H1 (cell line): ENCODE data around the gene UBAC1. TPM values are rescaled to one million over a fixed set of nuclear protein-coding genes. Genes with fewer than 3 reads are reported as not detected.

Experiments used
- CTCF ChIA-PET: fragments of 300-600 bp; sonication (Branson Sonifier 250); formaldehyde crosslinking; loops from one replicate; lab custom pipeline; 2021; ENCODE audit not compliant: partially characterized antibody; lab: Charles Lee
- POLR2A ChIA-PET: fragments of 300-600 bp; sonication (Branson Sonifier 250); formaldehyde crosslinking; loops from one replicate; lab custom pipeline; 2021; ENCODE audit warnings: inconsistent platforms; ENCODE audit not compliant: partially characterized antibody; lab: Charles Lee
- DNase-seq, 2 experiments: peaks; one replicate each; pipeline versions ENCODE4 v3.0.0 to v3.0.0-alpha.2; 2010 to 2022; ENCODE audit warnings: low spot score in 2 of 2, low read depth in 1 of 2, mixed read lengths in 1 of 2
- FAIRE-seq: peaks from 2 replicates; lab custom pipeline; 2011; peaks lifted over from hg19 to GRCh38; lab: Jason Lieb, UNC
- H2AFZ ChIP-seq: 2 replicates; pipeline ENCODE4 v1.8.1; 2012; ENCODE audit warnings: low read length, inconsistent platforms
- H2AK5ac ChIP-seq: 2 replicates; pipeline ENCODE4 v1.6.1; 2013; ENCODE audit warnings: low read depth, low read length
- H2BK120ac ChIP-seq: replicated peaks from 2 replicates; pipeline ENCODE3; 2013; ENCODE audit warnings: low read depth, low read length, inconsistent platforms
- H2BK12ac ChIP-seq: 2 replicates; pipeline ENCODE4 v1.6.1; 2013; ENCODE audit warnings: low read depth, low read length
- H2BK15ac ChIP-seq: 2 replicates; pipeline ENCODE4 v1.6.1; 2013; ENCODE audit warnings: low read length
- H2BK20ac ChIP-seq: 2 replicates; pipeline ENCODE4 v1.6.1; 2013; ENCODE audit warnings: low read length
- H2BK5ac ChIP-seq: 2 replicates; pipeline ENCODE4 v1.6.1; 2013; ENCODE audit warnings: low read depth, low read length
- H3K14ac ChIP-seq: 2 replicates; pipeline ENCODE4 v1.6.1; 2013; ENCODE audit warnings: inconsistent platforms; ENCODE audit not compliant: insufficient read length
- H3K18ac ChIP-seq: 2 replicates; pipeline ENCODE4 v1.6.1; 2013; ENCODE audit warnings: low read length; ENCODE audit errors: extremely low read depth
- H3K23ac ChIP-seq: 2 replicates; pipeline ENCODE4 v1.6.1; 2013; ENCODE audit warnings: inconsistent platforms; ENCODE audit not compliant: insufficient read length
- H3K23me2 ChIP-seq: 2 replicates; pipeline ENCODE4 v1.6.1; 2013; ENCODE audit warnings: low read depth, low read length
- H3K27ac ChIP-seq: 2 replicates; pipeline ENCODE4 v1.6.1; 2011; ENCODE audit warnings: low read depth, low read length, inconsistent platforms
- H3K27me3 ChIP-seq, 4 experiments: replicated peaks in 1 of 4; 1 replicate in 1 of 4; 2 replicates in 3 of 4; pipeline versions ENCODE4 v1.6.1 to v1.8.1; 2011 to 2013; ENCODE audit warnings: low read length in 3 of 4, mild to moderate bottlenecking in 3 of 4, inconsistent platforms in 2 of 4, mixed read lengths in 2 of 4, moderate library complexity in 1 of 4; ENCODE audit not compliant: control insufficient read depth in 3 of 4, insufficient read depth in 3 of 4; ENCODE audit errors: extremely low read depth in 1 of 4
- H3K36me3 ChIP-seq, 4 experiments: 2 replicates each; pipeline versions ENCODE4 v1.6.1 to v1.8.1; 2011 to 2013; ENCODE audit warnings: mild to moderate bottlenecking in 4 of 4, low read length in 3 of 4, moderate library complexity in 2 of 4, control low read depth in 1 of 4, inconsistent platforms in 1 of 4; ENCODE audit not compliant: insufficient read depth in 4 of 4, control insufficient read depth in 2 of 4
- H3K4ac ChIP-seq: replicated peaks from 2 replicates; pipeline ENCODE3; 2013; ENCODE audit warnings: low read length, low read depth, mixed read lengths, inconsistent platforms; ENCODE audit not compliant: insufficient read length
- H3K4me1 ChIP-seq, 4 experiments: replicated peaks in 1 of 4; 1 replicate in 1 of 4; 2 replicates in 3 of 4; pipeline versions ENCODE4 v1.6.1 to v1.8.1; 2011 to 2013; ENCODE audit warnings: low read length in 3 of 4, inconsistent platforms in 2 of 4, mixed read lengths in 1 of 4; ENCODE audit not compliant: insufficient read depth in 4 of 4, control insufficient read depth in 3 of 4
- H3K4me2 ChIP-seq, 2 experiments: 2 replicates each; pipeline versions ENCODE4 v1.6.1 to v1.8.1; 2011 to 2013; ENCODE audit warnings: low read depth in 2 of 2, low read length in 2 of 2, control low read depth in 1 of 2, inconsistent platforms in 1 of 2, mild to moderate bottlenecking in 1 of 2; ENCODE audit not compliant: insufficient read depth in 1 of 2
- H3K4me3 ChIP-seq, 4 experiments: fragments of 200-600, 300-600 bp in 1 of 4; sonication (generic), shearing (Covaris generic), sonication (Bioruptor Twin) in 1 of 4; 2 replicates each; pipeline versions ENCODE4 v1.5.1 to v1.8.1; 2011 to 2016; ENCODE audit warnings: low read length in 4 of 4, low read depth in 3 of 4, control low read depth in 2 of 4, inconsistent platforms in 2 of 4, mild to moderate bottlenecking in 2 of 4, mixed read lengths in 1 of 4, moderate library complexity in 1 of 4; ENCODE audit not compliant: insufficient read depth in 2 of 4; ENCODE audit errors: extremely low read depth in 1 of 4
- H3K56ac ChIP-seq: replicated peaks from 2 replicates; pipeline ENCODE3; 2013; ENCODE audit warnings: low read depth, mild to moderate bottlenecking, mixed read lengths, low read length, inconsistent platforms; ENCODE audit not compliant: insufficient read length
- H3K79me1 ChIP-seq: 2 replicates; pipeline ENCODE4 v1.6.1; 2013; ENCODE audit warnings: low read depth, low read length, control low read depth
- H3K79me2 ChIP-seq, 2 experiments: 2 replicates each; pipeline versions ENCODE4 v1.6.1 to v1.8.1; 2012 to 2013; ENCODE audit warnings: low read length in 2 of 2, mild to moderate bottlenecking in 2 of 2, inconsistent platforms in 1 of 2; ENCODE audit not compliant: insufficient read depth in 2 of 2, control insufficient read depth in 1 of 2
- H3K9ac ChIP-seq, 4 experiments: replicated peaks in 1 of 4; 1 replicate in 1 of 4; 2 replicates in 3 of 4; pipeline versions ENCODE4 v1.6.1 to v1.8.1; 2011 to 2013; ENCODE audit warnings: low read depth in 3 of 4, low read length in 3 of 4, control low read depth in 2 of 4, mild to moderate bottlenecking in 2 of 4, moderate library complexity in 2 of 4, inconsistent platforms in 1 of 4; ENCODE audit errors: extremely low read depth in 1 of 4
- H3K9me3 ChIP-seq, 2 experiments: 2 replicates each; pipeline versions ENCODE4 v1.6.1 to v1.8.1; 2012 to 2013; ENCODE audit warnings: mild to moderate bottlenecking in 2 of 2, moderate library complexity in 2 of 2, control low read depth in 1 of 2, inconsistent platforms in 1 of 2, low read depth in 1 of 2, low read length in 1 of 2, mixed read lengths in 1 of 2; ENCODE audit not compliant: insufficient read depth in 2 of 2
- H4K20me1 ChIP-seq, 2 experiments: replicated peaks in 1 of 2; 2 replicates each; pipeline versions ENCODE3 to v1.8.1; 2011 to 2013; ENCODE audit warnings: inconsistent platforms in 2 of 2, low read length in 2 of 2, mild to moderate bottlenecking in 1 of 2; ENCODE audit not compliant: insufficient read depth in 2 of 2, control insufficient read depth in 1 of 2
- H4K5ac ChIP-seq: 2 replicates; pipeline ENCODE4 v1.6.1; 2013; ENCODE audit warnings: low read length, low read depth, mixed read lengths, inconsistent platforms; ENCODE audit not compliant: insufficient read length
- H4K8ac ChIP-seq: 2 replicates; pipeline ENCODE4 v1.8.0; 2013; ENCODE audit warnings: mild to moderate bottlenecking, moderate library complexity, low read length, inconsistent platforms; ENCODE audit not compliant: insufficient read depth; ENCODE audit errors: extremely low read depth
- H4K91ac ChIP-seq: replicated peaks from 2 replicates; pipeline ENCODE3; 2013; ENCODE audit warnings: low read length, mixed read lengths, inconsistent platforms; ENCODE audit not compliant: insufficient read length
- CBX5 ChIP-seq: fragments of 300-800, 300-1000 bp; sonication (generic); IDR thresholded peaks from 2 replicates; pipeline ENCODE4 v1.7.1; 2016; ENCODE audit warnings: antibody characterized with exemption, low read length, low read depth
- GABPA ChIP-seq: IDR thresholded peaks from 2 replicates; pipeline ENCODE4 v1.6.1; 2011; ENCODE audit warnings: mild to moderate bottlenecking, low read length, moderate library complexity, borderline replicate concordance; ENCODE audit not compliant: insufficient read depth
- SP2 ChIP-seq: IDR thresholded peaks from 2 replicates; pipeline ENCODE4 v1.6.1; 2012; ENCODE audit warnings: mild to moderate bottlenecking, low read length, inconsistent platforms
- SUZ12 ChIP-seq: fragments of 200-600 bp; sonication (generic); IDR thresholded peaks from 2 replicates; pipeline ENCODE4 v1.6.1; 2012; ENCODE audit warnings: mild to moderate bottlenecking, inconsistent platforms, low read length, moderate library complexity, mixed read lengths
- WGBS, 2 experiments: shearing (Covaris generic) in 1 of 2; methylation state at CpG; one replicate each; pipeline versions ENCODE4 v1.1.6 to v1.1.7; 2013 to 2015; ENCODE audit warnings: low lambda C conversion rate in 2 of 2, mixed read lengths in 2 of 2, inconsistent platforms in 1 of 2, low coverage in 1 of 2, missing lambda C conversion rate in 1 of 2; ENCODE audit not compliant: insufficient replicate concordance in 2 of 2, insufficient coverage in 1 of 2, insufficient read length in 1 of 2; ENCODE audit errors: extremely low coverage in 1 of 2, missing lambda C conversion rate in 1 of 2; 5-methylcytosine and 5-hydroxymethylcytosine counted together
- polyA plus RNA-seq, 7 experiments: library from polyadenylated mRNA; depleted of rRNA in 3 of 7; stranded (reverse) in 5 of 7; unstranded in 2 of 7; fragments of >200 nt in 5 of 7; fragments of 200-250 nt in 2 of 7; gene quantifications; 1 replicate in 5 of 7; 2 replicates in 1 of 7; 4 replicates in 1 of 7; pipeline versions ENCODE4 v1.2.1 to v1.2.3, GENCODE V29; 2011 to 2013; ENCODE audit warnings: missing spikeins in 2 of 7, mixed read lengths in 2 of 7
- total RNA-seq: library from RNA; stranded (reverse); fragmentation: NEBNext Ultra II Directional; extraction: Animal tissue kit (Norgen Biotek cat#: 25700); gene quantifications from 2 replicates; pipeline ENCODE4 v1.2.1, GENCODE V29; 2021
- TF ChIP-seq, protein P1 (sequence below): IDR thresholded peaks from 2 replicates; pipeline ENCODE4 v1.6.1; 2011; ENCODE audit warnings: low read length, improper control_type of control experiment

UBAC1 gene
- total and polyA plus RNA-seq, 2 of the 8 experiments (the other 6 are each of a cell fraction or from before 2014, with no cell fraction given): 59.3 to 85.2 TPM

DNA sequence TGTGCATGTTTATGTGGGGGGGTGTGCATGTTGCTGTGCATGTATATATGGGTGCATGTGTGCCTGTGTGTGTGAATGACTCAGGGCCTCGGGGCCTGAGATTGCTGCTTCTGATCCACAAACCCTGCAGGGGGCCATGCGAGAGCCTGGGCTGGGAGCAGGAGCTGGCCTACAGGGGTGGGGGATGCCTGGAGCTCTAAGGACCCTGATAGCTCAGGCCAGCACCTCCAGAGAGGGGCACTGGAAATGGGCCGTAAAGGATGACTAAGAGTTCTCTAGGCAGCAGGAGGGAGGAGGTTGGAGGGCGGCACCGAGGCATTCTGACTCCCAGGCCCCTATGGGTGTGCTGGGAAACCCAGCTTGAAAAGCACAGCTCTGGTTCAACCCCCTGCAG is 6.9 kb upstream of the UBAC1 start:
- Histone ChIP-seq H3K79me1 (no peaks in the 10 kb centered on the region), H3K4me3 (no peak overlapping the region), H3K18ac (peak overlapping the region; percentile 65; the same call in 1 of the 2 replicates), H2AFZ (no peak overlapping the region), H3K23ac (no peak overlapping the region), H3K14ac (no peak overlapping the region), H3K9me3 (no peaks in the 10 kb centered on the region), H3K27me3 (no peaks in the 10 kb centered on the region), H4K8ac (no peak overlapping the region), H2BK120ac (peak overlapping the region; percentile 43), H3K9ac (no peak overlapping the region), H2AK5ac (no peak overlapping the region), H3K56ac (no peak overlapping the region), H3K4me2 (no peak overlapping the region), H4K5ac (no peak overlapping the region), H3K23me2 (no peaks in the 10 kb centered on the region; the same call in 1 of the 2 replicates), H3K79me2 (no peaks in the 10 kb centered on the region), H2BK12ac (peak overlapping the region; percentile 99; the same call in 1 of the 2 replicates), H2BK20ac (peak overlapping the region; percentile 8; the same call in 1 of the 2 replicates), H4K91ac (peak overlapping the region; percentile 93), H3K36me3 (no peaks in the 10 kb centered on the region), H4K20me1 (peaks cover 0 to 9% of the 10 kb centered on the region in 2 experiments), H3K4me1 (peaks cover 0 to 8% (median 4%) of the 10 kb centered on the region in 4 experiments; a peak in 6 of 7 replicates), H3K4ac (peak overlapping the region; percentile 85), H2BK5ac (peak overlapping the region; percentile 52; the same call in 1 of the 2 replicates), H3K27ac (no peak overlapping the region), H2BK15ac (peak overlapping the region; percentile 90; the same call in 1 of the 2 replicates)
- ChIA-PET CTCF (interaction anchor here (0.5 to 5.8 kb wide), 42 partner anchors 8 to 1099 kb away, joined by 3 to 98 read pairs (median 6); no protein-coding TSS in a partner anchor), POLR2A (interaction anchor here (0.7 to 1.1 kb wide), 3 partner anchors 48 to 150 kb away, joined by 3 read pairs; no protein-coding TSS in a partner anchor)
- no peak for FAIRE-seq
- no peak for DNase-seq
- 72% methylated on average over 5 of the region's 5 CpGs; no CpG with 5 or more reads in 1 of the 2 experiments for WGBS, 2 experiments
- no peak for TF ChIP-seq SUZ12
- TF ChIP-seq SP2: no peak
- TF ChIP-seq, protein P1, sequence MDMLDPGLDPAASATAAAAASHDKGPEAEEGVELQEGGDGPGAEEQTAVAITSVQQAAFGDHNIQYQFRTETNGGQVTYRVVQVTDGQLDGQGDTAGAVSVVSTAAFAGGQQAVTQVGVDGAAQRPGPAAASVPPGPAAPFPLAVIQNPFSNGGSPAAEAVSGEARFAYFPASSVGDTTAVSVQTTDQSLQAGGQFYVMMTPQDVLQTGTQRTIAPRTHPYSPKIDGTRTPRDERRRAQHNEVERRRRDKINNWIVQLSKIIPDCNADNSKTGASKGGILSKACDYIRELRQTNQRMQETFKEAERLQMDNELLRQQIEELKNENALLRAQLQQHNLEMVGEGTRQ: no peak
- TF ChIP-seq CBX5: no peak
- no peak for TF ChIP-seq GABPA
